Mononuclear cell (primary cell): ENCODE measurements around the gene SMYD3. TPM values are rescaled to one million over a fixed set of nuclear protein-coding genes. Genes with fewer than 3 reads are reported as not detected.

Source experiments
- H3K27me3 ChIP-seq: 2 replicates; pipeline ENCODE4 v1.6.0; 2011; ENCODE audit warnings: low read length, control low read depth; ENCODE audit not compliant: insufficient read depth
- H3K4me1 ChIP-seq: 2 replicates; pipeline ENCODE4 v1.5.1; 2011; ENCODE audit warnings: mild to moderate bottlenecking, low read length, control low read depth; ENCODE audit not compliant: insufficient read depth
- H3K4me3 ChIP-seq: 2 replicates; pipeline ENCODE4 v1.5.1; 2011; ENCODE audit warnings: mild to moderate bottlenecking, low read length, moderate library complexity
- H3K9me3 ChIP-seq: 2 replicates; pipeline ENCODE4 v1.5.1; 2011; ENCODE audit warnings: low read depth, mild to moderate bottlenecking, control low read depth, low read length
- total RNA-seq: library from RNA; depleted of rRNA; stranded (reverse); fragments of >200 nt; gene quantifications from one replicate; pipeline ENCODE4 v1.2.3, GENCODE V29; 2012

SMYD3 gene
- total RNA-seq, 1 donor, result 18.2 TPM

GRCh38 chr1:245895455-245895959 is 611.6 kb downstream of the SMYD3 start:
- Histone ChIP-seq H3K4me1 (no peaks in the 10 kb centered on the region), H3K27me3 (no peaks in the 10 kb centered on the region), H3K9me3 (peaks cover 5% of the 10 kb centered on the region), H3K4me3 (no peak overlapping the region)

DNA sequence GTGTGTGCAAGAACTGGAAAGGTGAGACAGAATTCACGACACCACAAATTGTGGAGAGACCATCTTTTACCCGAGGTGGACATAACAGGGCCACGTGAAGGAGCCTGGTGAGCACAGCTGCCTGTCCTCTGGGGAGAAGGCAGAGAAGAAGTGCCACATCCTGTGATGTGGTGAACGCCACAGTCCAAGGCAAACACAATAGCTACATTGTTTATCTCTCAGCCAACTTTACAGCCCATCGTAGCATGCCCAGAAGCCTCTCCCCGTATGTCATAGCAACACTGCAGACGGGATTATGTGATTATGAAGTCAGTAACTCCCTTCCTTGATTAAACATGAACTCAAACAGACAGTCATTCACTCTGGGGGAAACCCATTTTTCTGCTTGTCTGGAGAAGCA is 612.2 kb downstream of the SMYD3 start:
- Histone ChIP-seq H3K27me3 (no peaks in the 10 kb centered on the region), H3K4me1 (no peaks in the 10 kb centered on the region), H3K9me3 (peaks cover 5% of the 10 kb centered on the region), H3K4me3 (no peak overlapping the region)

DNA sequence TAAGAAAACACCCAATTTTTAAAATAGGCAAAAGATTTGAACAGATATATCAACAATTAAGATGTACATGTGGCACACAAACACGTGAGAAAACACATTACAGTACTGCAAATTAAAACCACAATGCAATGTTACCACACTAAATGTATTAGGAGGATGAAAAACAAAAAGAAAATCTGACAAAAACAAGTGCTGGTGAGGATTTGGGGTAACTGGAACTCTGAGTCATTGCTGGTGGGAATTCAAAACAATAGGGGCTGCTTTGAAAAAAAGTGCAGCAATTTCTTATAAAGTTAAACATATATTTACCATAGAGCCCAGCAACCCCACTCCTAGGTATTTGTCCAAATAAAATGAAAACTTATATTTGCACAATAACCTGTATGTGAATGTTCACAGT is 614.1 kb downstream of the SMYD3 start:
- no peak overlapping the region for H3K4me3 ChIP-seq
- H3K4me1 ChIP-seq, result no peaks in the 10 kb centered on the region
- H3K9me3 ChIP-seq, result peaks cover 5% of the 10 kb centered on the region
- no peaks in the 10 kb centered on the region for H3K27me3 ChIP-seq

GRCh38 chr1:245888809-245889208 is 618.3 kb downstream of the SMYD3 start:
- Histone ChIP-seq H3K4me1 (no peaks in the 10 kb centered on the region), H3K9me3 (peaks cover 5% of the 10 kb centered on the region), H3K27me3 (no peaks in the 10 kb centered on the region), H3K4me3 (no peak overlapping the region)

DNA sequence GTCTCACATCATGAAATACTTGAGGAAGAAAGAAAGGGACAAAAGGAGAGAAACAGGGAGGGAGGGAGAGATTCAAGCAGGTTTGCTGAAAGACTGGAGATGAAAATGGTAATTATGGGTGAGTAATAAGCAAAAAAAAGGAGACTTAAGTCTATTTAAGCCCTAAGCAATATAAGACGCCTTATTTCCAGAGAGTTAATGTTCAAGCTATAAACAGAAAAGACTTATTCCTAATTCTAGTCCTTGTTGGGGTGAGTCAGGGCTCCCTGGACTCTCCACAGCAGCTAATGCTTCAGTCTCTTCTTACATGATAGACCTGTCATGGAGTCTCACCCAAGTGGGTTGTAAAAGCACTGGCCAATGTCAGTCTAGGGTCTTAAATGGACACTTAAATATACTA is 619.2 kb downstream of the SMYD3 start:
- Histone ChIP-seq H3K27me3 (no peaks in the 10 kb centered on the region), H3K4me1 (no peaks in the 10 kb centered on the region), H3K4me3 (no peak overlapping the region), H3K9me3 (peaks cover 2% of the 10 kb centered on the region)

GRCh38 chr1:245881767-245882391 is 625.2 kb downstream of the SMYD3 start:
- Histone ChIP-seq H3K27me3 (no peaks in the 10 kb centered on the region), H3K9me3 (no peaks in the 10 kb centered on the region), H3K4me1 (no peaks in the 10 kb centered on the region), H3K4me3 (no peak overlapping the region)

DNA sequence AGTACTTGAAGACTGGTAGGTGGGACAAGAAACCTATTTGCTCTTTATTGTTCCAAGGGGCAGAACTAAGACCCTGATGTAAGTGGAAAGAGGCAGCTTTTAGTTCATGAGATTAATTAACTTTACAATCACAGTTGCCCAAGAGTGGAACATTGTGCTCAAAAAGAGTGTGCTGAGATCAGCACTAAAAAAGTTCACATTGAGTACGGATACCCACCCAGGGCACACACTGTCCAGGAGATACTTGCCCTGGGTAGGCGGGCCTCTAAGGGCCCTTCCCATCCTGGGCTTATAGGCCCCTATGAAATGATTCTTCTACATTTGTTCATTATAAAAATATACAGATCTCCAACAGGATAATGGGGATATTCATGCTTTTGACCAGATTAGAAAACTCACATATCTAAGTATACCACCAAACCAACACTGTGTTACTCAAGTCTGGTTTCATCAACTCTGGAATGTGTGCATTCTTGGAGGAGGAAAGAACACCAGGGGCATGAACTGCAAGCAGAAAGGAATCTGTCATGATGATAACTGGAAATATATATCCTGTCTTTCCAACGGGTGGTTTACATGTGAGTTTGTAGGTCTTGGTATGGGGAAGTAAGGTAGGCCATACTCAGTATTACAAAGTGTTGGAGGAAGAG is 626.2 kb downstream of the SMYD3 start:
- Histone ChIP-seq H3K9me3 (no peaks in the 10 kb centered on the region), H3K4me1 (no peaks in the 10 kb centered on the region), H3K4me3 (no peak overlapping the region), H3K27me3 (no peaks in the 10 kb centered on the region)

DNA sequence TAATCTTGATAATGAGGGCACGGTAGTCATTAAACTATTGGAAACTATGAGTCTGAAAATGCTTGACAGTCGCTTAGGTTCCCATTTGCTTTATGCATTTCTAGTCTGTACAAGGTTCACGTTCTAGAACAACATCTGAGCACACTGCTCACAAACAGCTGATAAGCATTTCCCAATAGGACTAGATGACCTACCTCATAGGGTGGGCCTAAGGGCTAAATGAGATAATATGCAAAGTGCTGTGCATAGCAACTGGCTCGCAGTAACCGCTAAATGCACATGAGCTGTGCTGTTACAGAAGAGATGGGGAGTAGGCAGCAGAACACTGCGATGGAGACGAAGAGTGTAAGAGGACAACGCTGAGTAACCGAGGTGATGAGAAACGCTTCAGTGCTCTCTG is 628.0 kb downstream of the SMYD3 start:
- Histone ChIP-seq H3K4me1 (no peaks in the 10 kb centered on the region), H3K4me3 (no peak overlapping the region), H3K9me3 (no peaks in the 10 kb centered on the region), H3K27me3 (no peaks in the 10 kb centered on the region)

DNA sequence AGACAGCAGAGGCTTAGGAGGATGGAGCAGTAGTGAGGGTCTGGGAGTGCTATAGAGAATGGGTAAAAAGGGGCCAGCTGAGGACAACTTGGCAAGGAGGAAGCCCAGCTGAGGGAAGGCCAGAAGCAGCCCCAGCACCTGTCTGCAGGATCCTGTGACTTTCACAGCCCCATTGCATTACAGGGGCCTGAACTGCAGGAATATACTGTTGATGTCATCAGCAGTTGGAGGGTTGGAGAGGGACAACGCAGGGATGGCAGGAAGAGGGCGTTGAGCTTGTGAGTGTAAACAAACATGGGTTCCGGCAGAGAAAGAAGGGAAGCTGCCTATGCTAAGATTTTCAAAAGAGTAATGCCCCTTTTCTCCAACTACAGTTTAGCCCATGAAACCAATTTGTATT is 628.5 kb downstream of the SMYD3 start:
- Histone ChIP-seq H3K4me3 (no peak overlapping the region), H3K9me3 (no peaks in the 10 kb centered on the region), H3K4me1 (no peaks in the 10 kb centered on the region), H3K27me3 (no peaks in the 10 kb centered on the region)

DNA sequence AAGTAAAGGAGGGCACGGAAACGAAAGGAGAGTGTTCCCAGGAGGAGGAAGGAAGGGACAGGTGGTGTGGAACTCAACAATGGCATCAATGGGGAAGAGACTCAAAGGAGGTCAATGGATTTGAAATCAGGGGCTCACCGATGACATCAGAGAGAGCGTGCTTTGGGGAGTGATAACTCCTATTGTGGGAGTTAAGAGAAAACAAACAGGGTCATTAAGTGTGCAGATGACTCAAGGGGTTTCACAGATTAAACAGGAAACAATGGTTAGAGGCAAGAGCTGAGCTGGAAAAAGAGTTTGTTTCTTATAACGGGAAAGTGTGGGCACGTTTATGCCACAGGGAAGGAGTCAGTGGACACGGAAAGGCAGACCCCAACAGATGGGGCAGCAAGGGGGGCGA is 629.1 kb downstream of the SMYD3 start:
- no peaks in the 10 kb centered on the region for H3K9me3 ChIP-seq
- H3K27me3 ChIP-seq, result no peaks in the 10 kb centered on the region
- no peaks in the 10 kb centered on the region for H3K4me1 ChIP-seq
- H3K4me3 ChIP-seq, result no peak overlapping the region

GRCh38 chr1:245876586-245876985 is 630.5 kb downstream of the SMYD3 start:
- Histone ChIP-seq H3K9me3 (no peaks in the 10 kb centered on the region), H3K4me3 (no peak overlapping the region)

DNA sequence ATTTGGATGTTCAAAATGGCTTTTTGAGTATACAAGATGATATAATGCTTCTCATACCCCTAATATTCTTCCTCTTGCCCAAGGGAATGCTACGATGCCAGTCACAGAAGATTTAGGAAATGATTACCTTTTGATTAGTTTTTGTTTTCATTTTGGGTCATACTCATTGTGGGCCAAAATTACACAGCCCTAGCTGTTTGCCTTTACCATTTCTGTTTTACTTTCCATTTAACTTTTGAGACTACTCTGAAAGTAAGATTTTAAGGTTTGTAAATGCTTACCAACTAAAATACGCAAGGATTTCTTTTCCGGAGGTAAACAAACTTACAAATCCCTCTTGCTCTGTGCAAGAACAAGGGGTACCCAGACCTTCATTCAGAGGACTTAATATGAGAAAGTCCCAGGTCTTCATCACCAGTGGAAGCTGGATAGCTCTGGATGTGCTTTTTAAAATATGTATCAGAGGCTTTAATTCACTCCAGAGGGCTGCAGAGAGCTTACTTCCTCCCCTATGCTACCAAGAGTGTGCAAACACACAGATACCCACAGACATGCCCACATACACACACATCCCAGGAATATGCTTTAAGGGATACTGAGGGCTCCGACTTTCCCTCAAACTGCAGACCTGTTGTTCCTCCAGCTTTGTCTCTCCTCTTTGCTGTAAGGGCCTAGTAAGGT is 631.4 kb downstream of the SMYD3 start:
- no peaks in the 10 kb centered on the region for H3K9me3 ChIP-seq
- H3K27me3 ChIP-seq, result no peaks in the 10 kb centered on the region
- no peaks in the 10 kb centered on the region for H3K4me1 ChIP-seq
- H3K4me3 ChIP-seq, result no peak overlapping the region

More at GRCh38 chr1:245876586-245876985, 630.5 kb downstream of the SMYD3 start:
- no peaks in the 10 kb centered on the region for H3K27me3 ChIP-seq
- no peaks in the 10 kb centered on the region for H3K4me1 ChIP-seq

- Histone ChIP-seq H3K9me3 (no peaks in the 10 kb centered on the region), H3K4me3 (no peak overlapping the region), H3K4me1 (no peaks in the 10 kb centered on the region), H3K27me3 (no peaks in the 10 kb centered on the region)
Observed at GRCh38 chr1:245874942-245875580, 632.0 kb downstream of the SMYD3 start.

- H3K4me1 ChIP-seq, result no peaks in the 10 kb centered on the region
- no peaks in the 10 kb centered on the region for H3K9me3 ChIP-seq
- H3K4me3 ChIP-seq, result no peak overlapping the region
- H3K27me3 ChIP-seq, result no peaks in the 10 kb centered on the region
Observed at GRCh38 chr1:245873883-245874671, 633.0 kb downstream of the SMYD3 start.
